ENCODE measurements around the gene OR52N1. TPM values are rescaled to one million over a fixed set of nuclear protein-coding genes. Genes with fewer than 3 reads are reported as not detected.

OR52N1 gene
- total RNA-seq, 1 donor from 2014 or later: not detected

DNA sequence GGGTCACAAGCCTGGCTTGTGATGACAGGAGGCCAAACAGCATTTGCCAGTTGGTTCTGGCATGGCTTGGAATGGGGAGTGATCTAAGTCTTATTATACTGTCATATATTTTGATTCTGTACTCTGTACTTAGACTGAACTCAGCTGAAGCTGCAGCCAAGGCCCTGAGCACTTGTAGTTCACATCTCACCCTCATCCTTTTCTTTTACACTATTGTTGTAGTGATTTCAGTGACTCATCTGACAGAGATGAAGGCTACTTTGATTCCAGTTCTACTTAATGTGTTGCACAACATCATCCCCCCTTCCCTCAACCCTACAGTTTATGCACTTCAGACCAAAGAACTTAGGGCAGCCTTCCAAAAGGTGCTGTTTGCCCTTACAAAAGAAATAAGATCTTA lies 54.0 kb downstream of the OR52N1 start:
- Histone ChIP-seq H3K27me3 (ENCODE audit: control insufficient read depth in 3 of 3, insufficient read depth in 3 of 3, low read length in 3 of 3) (no peaks in the 10 kb centered on the region), H3K4me3 (ENCODE audit: low read length in 3 of 3) (no peak overlapping the region), H3K27ac (ENCODE audit: low read depth, low read length) (no peak overlapping the region), H3K9ac (ENCODE audit: low read depth in 1 of 3, low read length in 3 of 3) (no peak overlapping the region), H3K36me3 (ENCODE audit: control insufficient read depth in 3 of 3, insufficient read depth in 3 of 3, low read length in 3 of 3) (no peaks in the 10 kb centered on the region), H3K9me3 (ENCODE audit: control insufficient read depth in 3 of 3, low read length in 3 of 3) (peaks cover 0 to 1% (median 0%) of the 10 kb centered on the region in 3 donors), H3K4me1 (ENCODE audit: control insufficient read depth in 3 of 3, insufficient read depth in 3 of 3, low read length in 3 of 3) (peaks cover 0 to 5% (median 0%) of the 10 kb centered on the region in 3 donors)

Other genes starting within 250 kb of the OR52N1 start
- gene OR52H1, start 242.7 kb downstream of the OR52N1 start, total RNA-seq: 0.52 TPM
- gene OR52B6, start 210.4 kb downstream of the OR52N1 start, total RNA-seq: not detected
- gene TRIM6, start 194.6 kb downstream of the OR52N1 start, total RNA-seq: 1.6 TPM
- 6.8 TPM for gene TRIM34, start 166.3 kb downstream of the OR52N1 start, total RNA-seq
- gene TRIM5, start 106.2 kb downstream of the OR52N1 start, total RNA-seq: 12.5 TPM
- gene TRIM22, start 101.5 kb downstream of the OR52N1 start, total RNA-seq: 13.0 TPM
- gene OR56B1, start 54.8 kb downstream of the OR52N1 start, total RNA-seq: not detected
- not detected for gene OR52N4, start 37.0 kb downstream of the OR52N1 start, total RNA-seq
- not detected for gene OR52N5, start 7.9 kb downstream of the OR52N1 start, total RNA-seq
- not detected for gene OR52N2, start 17.7 kb upstream of the OR52N1 start, total RNA-seq
- gene OR52E6, start 50.6 kb upstream of the OR52N1 start, total RNA-seq: not detected
- not detected for gene OR52E8, start 66.4 kb upstream of the OR52N1 start, total RNA-seq
- gene OR52E4, start 89.4 kb upstream of the OR52N1 start, total RNA-seq: not detected
- not detected for gene OR52E5, start 101.9 kb upstream of the OR52N1 start, total RNA-seq
- gene OR56A3, start 151.0 kb upstream of the OR52N1 start, total RNA-seq: not detected
- gene OR56A5, start 177.2 kb upstream of the OR52N1 start, total RNA-seq: not detected
- gene OR52L1, start 195.7 kb upstream of the OR52N1 start, total RNA-seq: not detected
- gene OR56A4, start 215.7 kb upstream of the OR52N1 start, total RNA-seq: not detected
- under 0.01 TPM for gene OR56A1, start 239.5 kb upstream of the OR52N1 start, total RNA-seq

Data from skeletal muscle tissue (tissue), 4 donors.